Measurements from ENCODE around the gene ZNF76. TPM values are rescaled to one million over a fixed set of nuclear protein-coding genes. Genes with fewer than 3 reads are reported as not detected.

Gene ZNF76
- total and polyA plus RNA-seq, 9 of the 15 experiments (the other 6 are each of a cell fraction or from before 2014, with no cell fraction given): 1.2 to 17.8 (median 10.7) TPM

DNA sequence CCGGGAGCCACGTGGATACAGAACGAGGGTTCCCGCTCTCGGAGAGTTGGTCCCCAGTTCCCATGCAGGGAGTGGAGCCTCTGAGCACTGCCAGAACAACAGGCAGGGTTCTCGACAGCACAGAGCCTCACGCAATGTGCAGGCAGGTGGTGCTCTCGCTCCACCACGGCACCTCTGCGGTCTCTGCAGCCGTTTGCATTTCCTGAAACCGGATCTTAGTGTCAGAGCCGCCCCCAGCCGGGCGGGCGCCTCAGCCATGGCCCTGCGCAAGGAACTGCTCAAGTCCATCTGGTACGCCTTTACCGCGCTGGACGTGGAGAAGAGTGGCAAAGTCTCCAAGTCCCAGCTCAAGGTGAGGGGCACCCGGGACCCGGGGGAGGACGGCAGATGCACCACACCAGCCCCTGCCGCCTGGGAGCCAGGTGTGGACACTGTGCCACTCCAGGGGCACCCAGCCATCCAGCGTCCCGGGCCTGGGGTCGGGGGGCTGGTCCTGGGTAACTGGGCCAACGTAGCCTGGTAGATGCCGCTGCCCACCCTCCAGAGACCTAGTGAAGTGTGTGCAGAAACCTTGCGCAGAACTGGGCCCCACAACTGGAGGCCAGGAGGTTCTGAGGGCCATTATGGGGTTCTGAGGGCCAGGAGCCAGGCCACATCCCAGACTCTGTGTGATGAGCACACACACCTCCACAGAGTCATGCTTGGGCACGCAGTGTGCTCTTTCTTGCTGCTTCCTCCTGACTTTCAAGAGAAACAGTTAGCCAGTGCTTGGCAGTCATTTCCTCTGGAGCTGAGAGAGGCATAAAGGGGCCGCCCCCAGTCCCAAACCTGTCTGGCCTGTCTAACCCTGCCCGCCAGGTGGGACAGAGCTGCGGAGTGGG lies 38.3 kb downstream of the ZNF76 start, which contains the start of gene DEF6 (continued):
- TF ChIP-seq ZNF583 (CRISPR knock-in tag; IDR thresholded peaks at IDR 0.05) (no peak; the same call in 1 of the 2 replicates), ZNF431 (CRISPR knock-in tag; IDR thresholded peaks at IDR 0.05) (peak; percentile 17; the same call in 1 of the 2 replicates), ZNF224 (CRISPR knock-in tag; IDR thresholded peaks at IDR 0.05) (no peak), ZBTB34 (CRISPR knock-in tag; IDR thresholded peaks at IDR 0.05) (no peak), ZKSCAN1 (IDR thresholded peaks at IDR 0.05; ENCODE audit: low read depth, low read length) (peak; percentile 54; the same call in 1 of the 2 replicates), ZNF175 (CRISPR knock-in tag; IDR thresholded peaks at IDR 0.05; ENCODE audit: low read depth) (no peak), STAG1 (CRISPR knock-in tag; IDR thresholded peaks at IDR 0.05; ENCODE audit: borderline replicate concordance) (peak; percentile 99), PYGO2 (tag; IDR thresholded peaks at IDR 0.05) (no peak), KHSRP (IDR thresholded peaks at IDR 0.05) (no peak), SNRNP70 (optimal IDR thresholded peaks at IDR 0.05; ENCODE audit: low read depth, low read length) (no peak), STAT5B (CRISPR knock-in tag; IDR thresholded peaks at IDR 0.05) (no peak), HNRNPLL (IDR thresholded peaks at IDR 0.05; ENCODE audit: low read depth, low read length, poor library complexity, severe bottlenecking) (peak; percentile 93), CHD1 (IDR thresholded peaks at IDR 0.05; ENCODE audit: low read length) (peak; percentile 74), CBFA2T2 (conservative IDR thresholded peaks at IDR 0.05) (no peak), ATF7 (IDR thresholded peaks at IDR 0.05) (peak; percentile 67), RBM39 (optimal IDR thresholded peaks at IDR 0.05; ENCODE audit: low read depth, low read length) (no peak), PTRF (tag; IDR thresholded peaks at IDR 0.05) (no peak), RFX5 (IDR thresholded peaks at IDR 0.05; ENCODE audit: low read depth, low read length) (no peak), ZNF785 (CRISPR knock-in tag; IDR thresholded peaks at IDR 0.05) (no peak)
- TF ChIP-seq, protein P1, sequence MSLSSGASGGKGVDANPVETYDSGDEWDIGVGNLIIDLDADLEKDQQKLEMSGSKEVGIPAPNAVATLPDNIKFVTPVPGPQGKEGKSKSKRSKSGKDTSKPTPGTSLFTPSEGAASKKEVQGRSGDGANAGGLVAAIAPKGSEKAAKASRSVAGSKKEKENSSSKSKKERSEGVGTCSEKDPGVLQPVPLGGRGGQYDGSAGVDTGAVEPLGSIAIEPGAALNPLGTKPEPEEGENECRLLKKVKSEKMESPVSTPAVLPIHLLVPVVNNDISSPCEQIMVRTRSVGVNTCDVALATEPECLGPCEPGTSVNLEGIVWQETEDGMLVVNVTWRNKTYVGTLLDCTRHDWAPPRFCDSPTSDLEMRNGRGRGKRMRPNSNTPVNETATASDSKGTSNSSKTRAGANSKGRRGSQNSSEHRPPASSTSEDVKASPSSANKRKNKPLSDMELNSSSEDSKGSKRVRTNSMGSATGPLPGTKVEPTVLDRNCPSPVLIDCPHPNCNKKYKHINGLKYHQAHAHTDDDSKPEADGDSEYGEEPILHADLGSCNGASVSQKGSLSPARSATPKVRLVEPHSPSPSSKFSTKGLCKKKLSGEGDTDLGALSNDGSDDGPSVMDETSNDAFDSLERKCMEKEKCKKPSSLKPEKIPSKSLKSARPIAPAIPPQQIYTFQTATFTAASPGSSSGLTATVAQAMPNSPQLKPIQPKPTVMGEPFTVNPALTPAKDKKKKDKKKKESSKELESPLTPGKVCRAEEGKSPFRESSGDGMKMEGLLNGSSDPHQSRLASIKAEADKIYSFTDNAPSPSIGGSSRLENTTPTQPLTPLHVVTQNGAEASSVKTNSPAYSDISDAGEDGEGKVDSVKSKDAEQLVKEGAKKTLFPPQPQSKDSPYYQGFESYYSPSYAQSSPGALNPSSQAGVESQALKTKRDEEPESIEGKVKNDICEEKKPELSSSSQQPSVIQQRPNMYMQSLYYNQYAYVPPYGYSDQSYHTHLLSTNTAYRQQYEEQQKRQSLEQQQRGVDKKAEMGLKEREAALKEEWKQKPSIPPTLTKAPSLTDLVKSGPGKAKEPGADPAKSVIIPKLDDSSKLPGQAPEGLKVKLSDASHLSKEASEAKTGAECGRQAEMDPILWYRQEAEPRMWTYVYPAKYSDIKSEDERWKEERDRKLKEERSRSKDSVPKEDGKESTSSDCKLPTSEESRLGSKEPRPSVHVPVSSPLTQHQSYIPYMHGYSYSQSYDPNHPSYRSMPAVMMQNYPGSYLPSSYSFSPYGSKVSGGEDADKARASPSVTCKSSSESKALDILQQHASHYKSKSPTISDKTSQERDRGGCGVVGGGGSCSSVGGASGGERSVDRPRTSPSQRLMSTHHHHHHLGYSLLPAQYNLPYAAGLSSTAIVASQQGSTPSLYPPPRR (CRISPR knock-in tag; IDR thresholded peaks at IDR 0.05; ENCODE audit: borderline replicate concordance): no peak
- TF ChIP-seq, protein P2, sequence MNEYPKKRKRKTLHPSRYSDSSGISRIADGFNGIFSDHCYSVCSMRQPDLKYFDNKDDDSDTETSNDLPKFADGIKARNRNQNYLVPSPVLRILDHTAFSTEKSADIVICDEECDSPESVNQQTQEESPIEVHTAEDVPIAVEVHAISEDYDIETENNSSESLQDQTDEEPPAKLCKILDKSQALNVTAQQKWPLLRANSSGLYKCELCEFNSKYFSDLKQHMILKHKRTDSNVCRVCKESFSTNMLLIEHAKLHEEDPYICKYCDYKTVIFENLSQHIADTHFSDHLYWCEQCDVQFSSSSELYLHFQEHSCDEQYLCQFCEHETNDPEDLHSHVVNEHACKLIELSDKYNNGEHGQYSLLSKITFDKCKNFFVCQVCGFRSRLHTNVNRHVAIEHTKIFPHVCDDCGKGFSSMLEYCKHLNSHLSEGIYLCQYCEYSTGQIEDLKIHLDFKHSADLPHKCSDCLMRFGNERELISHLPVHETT (CRISPR knock-in tag; conservative IDR thresholded peaks at IDR 0.05 in 1 of 2, IDR thresholded peaks at IDR 0.05 in 1 of 2): 0 out of 4 replicates have a peak, but pooled peaks of 1 of the 2 experiments have one; percentile 32

All from K562 (cell line).